IMR-90 (cell line): ENCODE data around the gene NRCAM. TPM values are rescaled to one million over a fixed set of nuclear protein-coding genes. Genes with fewer than 3 reads are reported as not detected.

ENCODE experiments used
- ATAC-seq: fragments of 200-7000 bp; cut with Tn5 transposase; 2 replicates; pipeline ENCODE4 v1.9.1; 2020; ENCODE audit warnings: low read depth, mild to moderate bottlenecking, moderate library complexity
- BruUV-seq: library from RNA; stranded (reverse); fragments of 400-500 nt; replicated peaks from 2 replicates; lab custom pipeline; 2021; lab: Mats Ljungman, UMichigan
- CTCF ChIA-PET: fragments of 300-600 bp; formaldehyde crosslinking; extraction: SDS; loops from one replicate; lab custom pipeline; 2021; ENCODE audit warnings: antibody characterized with exemption; lab: Yijun Ruan, JAX
- POLR2A ChIA-PET: fragments of 300-600 bp; sonication (Branson Sonifier 250); formaldehyde crosslinking; loops from one replicate; lab custom pipeline; 2022; ENCODE audit warnings: antibody characterized with exemption; ENCODE audit not compliant: unreplicated experiment; lab: Charles Lee
- DNase-seq: peaks from one replicate; pipeline ENCODE4 v3.0.0; 2013
- H2AFZ ChIP-seq: replicated peaks from 2 replicates; pipeline ENCODE3; 2013; ENCODE audit warnings: low read length, mild to moderate bottlenecking; ENCODE audit not compliant: poor library complexity
- H2AK5ac ChIP-seq: 2 replicates; pipeline ENCODE4 v1.6.1; 2013; ENCODE audit warnings: low read depth, low read length, inconsistent platforms
- H2AK9ac ChIP-seq: replicated peaks from 2 replicates; pipeline ENCODE3; 2013; ENCODE audit warnings: mild to moderate bottlenecking, low read depth, low read length, moderate library complexity; ENCODE audit not compliant: poor library complexity
- H2BK120ac ChIP-seq: 2 replicates; pipeline ENCODE4 v1.6.1; 2013; ENCODE audit warnings: low read depth, low read length, inconsistent platforms
- H2BK15ac ChIP-seq: 3 replicates; pipeline ENCODE4 v1.6.1; 2013; ENCODE audit warnings: low read depth, low read length, inconsistent platforms
- H2BK20ac ChIP-seq: 2 replicates; pipeline ENCODE4 v1.6.1; 2013; ENCODE audit warnings: low read depth, mild to moderate bottlenecking, inconsistent platforms, low read length, moderate library complexity
- H2BK5ac ChIP-seq: 2 replicates; pipeline ENCODE4 v1.6.1; 2013; ENCODE audit warnings: mild to moderate bottlenecking, low read depth, low read length, inconsistent platforms; ENCODE audit not compliant: poor library complexity, severe bottlenecking
- H3K14ac ChIP-seq: replicated peaks from 2 replicates; pipeline ENCODE4 v1.6.1; 2013; ENCODE audit warnings: low read depth, low read length, inconsistent platforms
- H3K18ac ChIP-seq: 2 replicates; pipeline ENCODE4 v1.6.1; 2013; ENCODE audit warnings: low read depth, low read length, control low read depth
- H3K23ac ChIP-seq: 2 replicates; pipeline ENCODE4 v1.6.1; 2013; ENCODE audit warnings: low read depth, low read length, inconsistent platforms
- H3K27ac ChIP-seq: 2 replicates; pipeline ENCODE4 v1.5.1; 2013; ENCODE audit warnings: mild to moderate bottlenecking, control low read depth, low read length; ENCODE audit not compliant: insufficient read depth
- H3K27me3 ChIP-seq: 2 replicates; pipeline ENCODE4 v1.6.1; 2013; ENCODE audit warnings: low read length; ENCODE audit not compliant: control insufficient read depth, insufficient read depth
- H3K36me3 ChIP-seq: 2 replicates; pipeline ENCODE4 v1.6.1; 2013; ENCODE audit warnings: low read length, mixed read lengths; ENCODE audit not compliant: control insufficient read depth, insufficient read depth
- H3K4ac ChIP-seq: 2 replicates; pipeline ENCODE4 v1.6.1; 2013; ENCODE audit warnings: low read depth, low read length, inconsistent platforms
- H3K4me1 ChIP-seq: 2 replicates; pipeline ENCODE4 v1.6.1; 2013; ENCODE audit warnings: low read length, mixed read lengths; ENCODE audit not compliant: control insufficient read depth, insufficient read depth
- H3K4me2 ChIP-seq: 2 replicates; pipeline ENCODE4 v1.6.1; 2013; ENCODE audit warnings: low read depth, mild to moderate bottlenecking, control low read depth, low read length, moderate library complexity
- H3K4me3 ChIP-seq: 2 replicates; pipeline ENCODE4 v1.5.1; 2013; ENCODE audit warnings: low read depth, mild to moderate bottlenecking, control low read depth, low read length, moderate library complexity; ENCODE audit not compliant: insufficient read depth
- H3K56ac ChIP-seq: 2 replicates; pipeline ENCODE4 v1.6.1; 2013; ENCODE audit warnings: low read length, inconsistent platforms; ENCODE audit not compliant: insufficient read depth; ENCODE audit errors: extremely low read depth
- H3K79me1 ChIP-seq, 2 experiments: 2 replicates each; pipeline ENCODE4 v1.6.1; 2013; ENCODE audit warnings: low read length in 2 of 2, inconsistent platforms in 1 of 2, low read depth in 1 of 2
- H3K9ac ChIP-seq: 2 replicates; pipeline ENCODE4 v1.6.1; 2013; ENCODE audit warnings: low read depth, low read length, control low read depth
- H3K9me1 ChIP-seq: 2 replicates; pipeline ENCODE4 v1.6.1; 2013; ENCODE audit warnings: low read length, inconsistent platforms; ENCODE audit not compliant: insufficient read depth
- H3K9me3 ChIP-seq: 2 replicates; pipeline ENCODE4 v1.6.1; 2013; ENCODE audit warnings: low read length; ENCODE audit not compliant: control insufficient read depth, insufficient read depth
- H4K20me1 ChIP-seq: 2 replicates; pipeline ENCODE4 v1.6.1; 2013; ENCODE audit warnings: low read length, inconsistent platforms; ENCODE audit not compliant: insufficient read depth
- H4K5ac ChIP-seq: 2 replicates; pipeline ENCODE4 v1.6.1; 2013; ENCODE audit warnings: mild to moderate bottlenecking, low read depth, low read length, control low read depth
- H4K8ac ChIP-seq, 2 experiments: 2 replicates each; pipeline ENCODE4 v1.6.1; 2013; ENCODE audit warnings: low read depth in 2 of 2, low read length in 2 of 2, control low read depth in 1 of 2, inconsistent platforms in 1 of 2
- H4K91ac ChIP-seq: 2 replicates; pipeline ENCODE4 v1.6.1; 2013; ENCODE audit warnings: low read depth, low read length, inconsistent platforms; ENCODE audit not compliant: insufficient read depth
- BHLHE40 ChIP-seq: fragments of 150-350 bp; IDR thresholded peaks from 2 replicates; pipeline ENCODE4 v1.6.1; 2016; ENCODE audit warnings: mild to moderate bottlenecking, low read depth, low read length
- CEBPB ChIP-seq: IDR thresholded peaks from 2 replicates; pipeline ENCODE4 v1.6.1; 2012; ENCODE audit warnings: low read depth, low read length, improper control_type of control experiment
- MAZ ChIP-seq: IDR thresholded peaks from 2 replicates; pipeline ENCODE4 v1.6.1; 2012; ENCODE audit warnings: low read depth, mild to moderate bottlenecking, low read length, improper control_type of control experiment, moderate library complexity, borderline replicate concordance
- MXI1 ChIP-seq: IDR thresholded peaks from 2 replicates; pipeline ENCODE4 v1.6.1; 2012; ENCODE audit warnings: low read depth, mild to moderate bottlenecking, low read length, moderate library complexity, borderline replicate concordance
- SMC3 ChIP-seq: fragments of 150-350 bp; IDR thresholded peaks from 2 replicates; pipeline ENCODE4 v1.6.1; 2016; ENCODE audit warnings: low read depth, mild to moderate bottlenecking, antibody characterized with exemption, low read length, moderate library complexity
- WGBS, 2 experiments: methylation state at CpG; one replicate each; pipeline versions ENCODE4 v1.1.5 to v1.1.7; 2013; ENCODE audit warnings: missing lambda C conversion rate in 2 of 2; ENCODE audit not compliant: insufficient read length in 1 of 2; ENCODE audit errors: extremely low coverage in 2 of 2; 5-methylcytosine and 5-hydroxymethylcytosine counted together
- dilution Hi-C: fragments of 300-500 bp; cut with HindIII; formaldehyde crosslinking; loops from one replicate; pipeline ENCODE4 v1.14.3; 2018; ENCODE audit warnings: low sequenced_read_pairs; ENCODE audit not compliant: unreplicated experiment
- in situ Hi-C: fragments of 300-500 bp; cut with MboI; formaldehyde crosslinking; loops from 3 replicates; pipeline ENCODE4 v1.14.3; 2019; ENCODE audit warnings: low sequenced_read_pairs, inconsistent platforms, mixed read lengths
- intact Hi-C: fragments of 100-400 bp; cut with micrococcal nuclease; formaldehyde crosslinking; loops from 2 replicates; pipeline ENCODE4 v1.10.0; 2022
- polyA plus RNA-seq, 3 experiments: library from polyadenylated mRNA; depleted of rRNA; stranded (reverse); fragments of >200 nt; gene quantifications; 2 replicates each; pipeline ENCODE4 v1.2.3, GENCODE V29; 2012; ENCODE audit warnings: low replicate concordance in 1 of 3
- total RNA-seq: library from RNA; depleted of rRNA; stranded (reverse); fragments of >200 nt; gene quantifications from 2 replicates; pipeline ENCODE4 v1.2.3, GENCODE V29; 2012

The NRCAM gene
- total and polyA plus RNA-seq, 2 of the 4 experiments (the other 2 are of a cell fraction) = 0.46 to 1.1 TPM

GRCh38 chr7:108413782-108414492 is 42.3 kb downstream of the NRCAM start:
- Histone ChIP-seq H2BK20ac (no peak overlapping the region), H4K91ac (no peak overlapping the region), H3K9me3 (no peaks in the 10 kb centered on the region), H2BK120ac (no peak overlapping the region), H3K9me1 (no peaks in the 10 kb centered on the region), H3K79me1 (no peaks in the 10 kb centered on the region), H2BK5ac (no peak overlapping the region), H2AK9ac (no peak overlapping the region), H4K8ac (no peak overlapping the region), H4K5ac (no peak overlapping the region), H3K18ac (no peak overlapping the region), H2AFZ (no peak overlapping the region), H3K23ac (no peak overlapping the region), H2AK5ac (no peak overlapping the region), H3K14ac (no peak overlapping the region), H3K9ac (no peak overlapping the region), H3K27ac (no peak overlapping the region), H3K27me3 (peaks cover 5% of the 10 kb centered on the region), H3K4ac (no peak overlapping the region), H4K20me1 (no peaks in the 10 kb centered on the region), H3K36me3 (no peaks in the 10 kb centered on the region), H3K56ac (no peak overlapping the region), H3K4me2 (no peak overlapping the region), H3K4me3 (no peak overlapping the region), H2BK15ac (no peak overlapping the region), H3K4me1 (no peaks in the 10 kb centered on the region)
- BruUV-seq = no TSS peak
- intact Hi-C loops (no loop called here), in situ Hi-C loops (no loop called here), dilution Hi-C loops (no loop called here)
- no peak for ATAC-seq
- CTCF ChIA-PET = no interaction called here
- POLR2A ChIA-PET = no interaction called here
- DNase-seq = peak; percentile 5
- TF ChIP-seq BHLHE40 = no peak
- no peak for TF ChIP-seq MXI1
- no peak for TF ChIP-seq CEBPB
- no peak for TF ChIP-seq MAZ
- TF ChIP-seq SMC3 = no peak
- WGBS, 2 experiments = 78% methylated on average over 1 of the region's 3 CpGs; no CpG with 5 or more reads in 1 of the 2 experiments
